ENCODE results near the gene MS4A14. TPM values are rescaled to one million over a fixed set of nuclear protein-coding genes. Genes with fewer than 3 reads are reported as not detected.

The MS4A14 gene
- total RNA-seq, 1 experiment from 2014 or later: not detected

GRCh38 chr11:60457576-60457975 is 61.3 kb downstream of the MS4A14 start:
- Histone ChIP-seq H3K9ac (ENCODE audit: low read length) (no peak overlapping the region), H2AFZ (ENCODE audit: low read depth, low read length, poor library complexity, severe bottlenecking) (no peak overlapping the region), H3K27ac (ENCODE audit: low read depth, low read length) (no peak overlapping the region), H4K20me1 (ENCODE audit: insufficient read depth) (no peaks in the 10 kb centered on the region), H3K4me2 (ENCODE audit: low read length) (no peak overlapping the region), H3K27me3 (ENCODE audit: insufficient read depth, low read length) (no peaks in the 10 kb centered on the region), H3K4me1 (ENCODE audit: control insufficient read depth in 1 of 2, insufficient read depth in 2 of 2, low read length in 2 of 2) (no peaks in the 10 kb centered on the region), H3K9me2 (ENCODE audit: insufficient read depth) (no peaks in the 10 kb centered on the region), H3K79me2 (ENCODE audit: insufficient read depth, low read length) (no peaks in the 10 kb centered on the region), H3K4me3 (replicated peaks in 1 of 2; ENCODE audit: low read depth in 1 of 2, low read length in 2 of 2) (no peak overlapping the region), H3K9me3 (ENCODE audit: control insufficient read depth in 1 of 2, insufficient read depth in 1 of 2, low read depth in 1 of 2, low read length in 2 of 2) (no peaks in the 10 kb centered on the region), H3K36me3 (ENCODE audit: control insufficient read depth in 1 of 2, insufficient read depth in 2 of 2, low read length in 2 of 2) (no peaks in the 10 kb centered on the region)
- DNase-seq (ENCODE audit: low read depth, low spot score): no peak
- TF ChIP-seq ATF3 (IDR thresholded peaks at IDR 0.05): no peak
- no peak for TF ChIP-seq ZBTB33 (IDR thresholded peaks at IDR 0.05; ENCODE audit: extremely low read depth, insufficient replicate concordance, low read length)
- TF ChIP-seq SRF (IDR thresholded peaks at IDR 0.05; ENCODE audit: low read depth): no peak
- TF ChIP-seq ELF1 (IDR thresholded peaks at IDR 0.05; ENCODE audit: borderline replicate concordance, low read depth): no peak
- no peak for TF ChIP-seq TCF7L2 (IDR thresholded peaks at IDR 0.05; ENCODE audit: borderline replicate concordance, extremely low read depth, insufficient read depth, insufficient read length)
- no peak for TF ChIP-seq CEBPB (IDR thresholded peaks at IDR 0.05; ENCODE audit: low read depth)
- no peak for TF ChIP-seq ZFX (IDR thresholded peaks at IDR 0.05)
- TF ChIP-seq RAD21 (IDR thresholded peaks at IDR 0.05; ENCODE audit: low read depth): no peak
- TF ChIP-seq POLR2AphosphoS5 (IDR thresholded peaks at IDR 0.05; ENCODE audit: low read depth, low read length): no peak
- no peak for TF ChIP-seq CBX3 (IDR thresholded peaks at IDR 0.05; ENCODE audit: low read depth)
- no peak for TF ChIP-seq JUND (IDR thresholded peaks at IDR 0.05)
- no peak for TF ChIP-seq EZH2 (IDR thresholded peaks at IDR 0.05)
- TF ChIP-seq ZNF274 (IDR thresholded peaks at IDR 0.05; ENCODE audit: low read depth, low read length): no peak
- no peak for TF ChIP-seq SP1 (IDR thresholded peaks at IDR 0.05; ENCODE audit: low read depth)
- TF ChIP-seq POLR2A (IDR thresholded peaks at IDR 0.05; ENCODE audit: borderline replicate concordance, extremely low read depth, insufficient read depth, insufficient read length): no peak
- no peak for TF ChIP-seq FOSL1 (IDR thresholded peaks at IDR 0.05; ENCODE audit: low read depth)
- POLR2A ChIA-PET: no interaction called here
- ATAC-seq: no peak
- RAD21 ChIA-PET (ENCODE audit: low non-redundant PET in 1 of 2, low total read pairs in 2 of 2, uncharacterized antibody in 2 of 2, unreplicated experiment in 2 of 2): no interaction called here
- no TSS peak for BruUV-seq (replicated peaks)
- intact Hi-C loops (cut with micrococcal nuclease): no loop called here
- CTCF ChIA-PET: no interaction called here
